GM21737 (cell line): ENCODE measurements around the gene STC2.
"Not testable (repeated sequence)": the region's sequence is repeated elsewhere in the genome, so short reads cannot be mapped to it uniquely, and the experiment has no call there.

Experiments used
- ATAC-seq: cut with Tn5 transposase; IDR thresholded peaks from one replicate; pipeline ENCODE4 v1.9.1; 2021; ENCODE audit warnings: mild to moderate bottlenecking, moderate library complexity; ENCODE audit not compliant: unreplicated experiment

STC2 gene

DNA sequence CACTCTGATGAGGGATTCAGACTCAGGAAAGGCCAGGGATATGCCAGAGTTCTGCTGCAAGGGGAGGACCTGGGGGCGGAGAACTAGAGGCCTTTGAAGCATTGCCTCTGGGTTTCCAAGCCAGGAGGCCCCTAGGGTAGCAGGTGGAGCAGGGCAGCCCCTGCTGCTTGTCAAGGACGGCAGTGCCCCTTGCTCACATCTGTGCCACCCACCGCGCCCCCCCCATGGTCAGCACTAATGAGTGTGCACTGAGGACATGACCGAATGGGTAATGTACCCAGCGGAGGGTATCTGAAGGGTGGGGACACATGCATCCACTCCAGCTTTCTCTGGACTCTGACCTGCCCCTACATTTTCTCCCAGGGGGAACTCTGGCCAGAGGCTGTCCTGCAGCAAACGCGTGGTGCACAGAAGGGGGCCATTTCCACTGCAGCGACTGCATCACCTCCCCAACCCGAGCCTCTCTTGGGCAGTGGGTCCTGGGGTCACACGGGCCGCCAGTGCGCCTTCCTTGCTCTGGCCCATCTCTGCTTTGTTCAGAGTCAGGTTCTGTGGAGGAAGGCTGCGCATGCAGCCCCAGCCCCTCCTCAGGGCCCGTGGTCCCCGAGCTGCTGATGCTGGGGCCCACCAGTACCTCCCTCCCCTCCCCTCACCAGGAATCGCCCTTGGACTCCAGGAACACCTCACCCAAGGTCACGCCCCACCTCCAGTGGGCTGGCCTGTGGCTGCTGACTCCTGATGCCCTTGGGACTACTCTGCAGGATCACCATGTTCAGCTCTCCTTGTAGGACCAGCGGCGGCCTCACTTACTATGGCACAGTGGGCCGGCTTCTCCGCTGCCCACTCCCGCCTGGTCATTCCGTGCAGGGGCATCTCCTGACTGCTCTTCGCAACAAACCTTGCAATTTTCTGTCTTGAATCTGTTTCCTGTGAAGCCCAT lies 31.2 kb downstream of the STC2 start:
- no peak for ATAC-seq

DNA sequence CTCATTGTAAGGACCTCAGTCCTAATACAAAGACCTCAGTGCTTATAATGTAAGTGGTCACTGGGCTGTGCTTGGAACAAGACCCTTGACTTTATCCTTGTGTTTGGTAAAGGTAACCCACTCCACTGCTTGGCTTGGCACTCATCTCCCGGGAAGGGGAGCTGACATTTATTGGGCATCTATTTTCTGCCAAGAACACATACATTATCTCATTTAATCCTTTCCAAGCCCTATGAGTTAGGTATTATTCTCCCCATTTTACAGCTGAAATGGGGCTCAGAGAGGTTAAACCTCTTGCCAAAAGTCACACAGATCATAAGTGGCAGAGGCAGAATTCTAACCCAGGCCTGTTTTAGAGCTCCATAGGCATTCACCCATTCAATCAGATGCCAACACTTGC lies 32.4 kb downstream of the STC2 start:
- ATAC-seq = no peak

DNA sequence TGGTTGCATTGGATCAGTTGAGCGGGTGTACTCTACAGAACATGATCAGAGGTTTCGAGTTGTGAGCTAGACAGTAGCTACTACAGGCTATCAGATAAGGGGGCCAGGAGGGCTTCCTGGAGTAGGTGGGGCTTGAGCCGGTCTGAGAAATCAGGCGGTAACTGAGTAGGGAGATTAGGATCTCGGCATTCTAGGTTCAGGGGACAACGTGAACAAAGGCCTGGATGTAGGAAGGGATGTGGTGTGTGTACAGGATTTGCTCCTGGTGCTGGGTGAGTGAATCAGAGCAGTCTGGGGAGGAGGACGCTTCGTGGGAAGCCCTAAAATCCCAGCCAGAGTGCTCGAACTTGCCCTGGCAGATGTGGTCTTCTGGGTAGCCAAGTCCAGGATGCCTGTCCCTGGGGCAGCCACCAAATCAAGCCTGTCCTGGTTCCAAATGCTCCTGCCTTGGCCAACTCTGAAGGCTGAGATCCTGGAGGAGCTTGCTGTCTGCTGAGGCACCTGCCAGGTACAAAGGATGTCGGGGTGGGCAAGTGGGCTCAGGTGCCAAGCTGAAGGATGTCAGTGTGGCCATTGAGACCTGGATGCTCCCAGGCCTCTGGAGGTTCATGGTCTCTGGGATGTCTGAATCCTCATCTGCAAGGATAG lies 33.4 kb downstream of the STC2 start:
- no peak for ATAC-seq

DNA sequence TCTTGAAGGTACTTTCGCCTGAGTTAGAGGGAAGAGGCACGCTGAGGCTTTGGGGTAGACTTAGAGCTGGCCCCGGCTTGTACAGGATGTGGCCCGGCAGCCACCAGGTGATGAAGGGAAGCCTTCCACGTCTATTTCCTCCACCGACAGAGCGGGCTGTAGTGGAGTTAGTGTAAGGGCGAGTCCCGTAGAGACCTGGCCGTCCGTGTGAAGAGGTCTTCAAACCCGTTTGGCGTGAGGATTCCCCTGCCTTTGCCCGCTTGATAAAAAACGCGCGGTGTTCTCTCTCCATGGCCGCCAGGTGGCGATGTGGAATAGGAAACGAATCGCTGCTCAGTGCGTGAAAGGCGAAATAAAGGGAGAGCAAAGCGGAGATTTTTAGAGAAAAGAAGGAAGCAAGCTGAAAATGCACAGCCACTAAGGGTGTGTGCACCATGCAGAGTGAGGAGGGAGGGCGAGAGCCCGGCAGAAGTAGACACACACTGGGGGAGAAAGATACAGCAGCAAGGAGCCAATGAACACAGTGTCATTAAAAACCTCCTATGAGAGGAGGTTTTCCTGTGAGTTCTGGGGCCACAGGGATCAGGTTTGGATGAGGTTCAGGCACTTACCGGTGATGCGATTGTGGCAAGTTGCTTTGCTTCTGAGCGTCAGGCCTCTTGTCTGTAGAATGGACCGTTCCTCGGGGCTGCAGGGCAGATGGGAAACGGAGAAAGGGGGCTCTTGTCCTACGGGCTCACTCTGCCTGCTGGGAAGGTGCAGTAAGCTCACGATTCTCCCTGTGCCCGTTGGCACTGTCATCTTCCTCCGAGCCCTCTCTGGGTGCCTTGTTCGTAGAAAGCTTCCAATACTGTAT lies 34.2 kb downstream of the STC2 start:
- peak; percentile 87 for ATAC-seq

DNA sequence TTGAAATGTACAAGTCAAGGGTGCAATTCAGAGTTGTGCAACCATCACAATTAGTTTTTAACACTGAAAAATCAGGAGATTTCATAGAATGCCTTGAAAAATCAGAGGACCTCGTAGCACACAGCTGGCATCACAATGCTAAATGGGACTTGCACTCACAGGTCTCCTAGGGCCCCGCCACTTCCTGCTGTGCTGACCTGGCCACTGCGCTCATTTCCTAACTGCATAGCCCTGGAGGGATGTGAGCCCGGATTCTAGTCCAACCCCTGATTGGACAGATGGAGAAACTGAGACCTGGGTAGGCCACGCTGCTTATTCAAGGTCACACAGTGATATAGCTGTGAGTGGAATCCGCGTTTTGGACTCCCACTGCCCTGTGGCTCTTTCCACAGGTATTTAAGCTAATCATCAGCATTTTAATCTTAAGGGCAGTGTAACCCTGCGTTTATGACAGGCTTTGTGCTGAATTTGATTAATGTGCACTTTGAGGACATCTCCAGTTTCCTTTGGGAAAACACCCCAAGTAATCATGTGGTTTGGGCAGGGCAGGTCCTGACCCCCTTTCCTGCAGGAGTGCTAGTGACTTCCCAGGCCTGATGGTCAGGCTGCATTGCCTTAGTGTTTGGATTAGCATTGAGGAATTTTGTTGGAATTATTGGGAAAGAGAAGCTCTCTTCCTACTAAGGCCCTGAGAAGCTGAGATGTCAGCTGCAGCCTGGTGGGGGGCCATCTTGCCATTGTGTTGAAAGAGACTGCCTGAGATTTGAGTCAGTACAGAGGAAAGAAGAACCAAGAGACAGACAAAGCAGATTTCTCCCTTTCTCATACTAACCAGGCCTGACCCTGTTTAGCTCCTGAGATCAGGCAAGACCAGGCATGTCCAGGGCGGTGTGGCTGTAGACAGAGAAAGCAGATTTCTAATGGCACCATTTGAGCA lies 36.2 kb downstream of the STC2 start:
- no peak for ATAC-seq

DNA sequence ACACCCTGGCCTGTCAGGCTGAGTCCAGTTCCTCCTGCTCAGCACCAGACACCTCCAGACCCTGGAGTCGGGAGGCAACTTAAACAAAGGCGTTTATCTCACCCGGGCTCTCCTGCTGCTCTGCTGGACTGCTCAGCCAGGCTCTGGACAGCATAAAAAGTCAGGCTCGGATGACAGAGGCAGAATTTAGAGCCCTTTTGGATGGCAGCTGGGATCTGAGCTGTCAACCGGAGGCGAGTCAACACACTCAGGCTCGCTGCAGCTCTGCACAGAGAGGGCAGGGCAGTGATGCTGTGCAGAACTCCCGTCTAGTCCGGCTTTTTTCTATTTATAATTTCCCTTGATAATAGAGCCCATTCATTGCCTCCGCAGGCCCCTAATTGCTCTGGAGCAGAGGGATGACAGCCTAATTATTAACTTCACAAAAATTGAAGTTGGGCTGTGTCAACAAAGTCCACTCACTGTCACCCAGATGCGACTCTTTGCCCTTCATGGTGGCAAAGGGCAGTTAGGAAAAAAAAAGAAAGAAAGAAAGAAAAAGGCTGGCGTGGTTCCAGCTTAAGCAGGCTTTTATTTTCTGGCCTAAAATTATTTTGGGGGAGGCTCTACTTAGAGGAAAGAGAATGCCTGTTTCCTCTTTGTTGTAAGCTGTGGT lies 37.6 kb downstream of the STC2 start:
- ATAC-seq = no peak

- no peak for ATAC-seq
Observed at GRCh38 chr5:173289372-173289771, 38.8 kb downstream of the STC2 start.

GRCh38 chr5:173288632-173289031 lies 39.6 kb downstream of the STC2 start:
- no peak for ATAC-seq

DNA sequence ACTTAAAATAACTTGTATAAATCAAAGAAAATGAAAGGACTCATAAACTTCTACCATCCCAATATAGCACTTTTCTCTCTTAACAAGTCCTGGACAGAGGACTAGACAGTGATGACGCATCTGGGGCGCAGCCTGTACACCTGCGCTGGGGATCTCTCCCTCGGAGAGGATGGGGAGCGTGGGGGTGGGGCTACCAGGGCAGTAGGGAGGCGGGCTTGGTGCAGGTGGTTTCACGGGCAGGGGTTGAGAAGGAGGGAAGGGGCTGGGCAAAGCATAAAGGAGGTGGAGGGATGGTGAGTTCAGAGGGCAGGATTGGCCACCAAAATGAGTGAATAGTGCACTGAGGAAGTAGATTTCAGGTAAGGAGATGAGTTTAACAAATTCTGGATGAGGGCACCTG lies 41.1 kb downstream of the STC2 start:
- no peak for ATAC-seq

DNA sequence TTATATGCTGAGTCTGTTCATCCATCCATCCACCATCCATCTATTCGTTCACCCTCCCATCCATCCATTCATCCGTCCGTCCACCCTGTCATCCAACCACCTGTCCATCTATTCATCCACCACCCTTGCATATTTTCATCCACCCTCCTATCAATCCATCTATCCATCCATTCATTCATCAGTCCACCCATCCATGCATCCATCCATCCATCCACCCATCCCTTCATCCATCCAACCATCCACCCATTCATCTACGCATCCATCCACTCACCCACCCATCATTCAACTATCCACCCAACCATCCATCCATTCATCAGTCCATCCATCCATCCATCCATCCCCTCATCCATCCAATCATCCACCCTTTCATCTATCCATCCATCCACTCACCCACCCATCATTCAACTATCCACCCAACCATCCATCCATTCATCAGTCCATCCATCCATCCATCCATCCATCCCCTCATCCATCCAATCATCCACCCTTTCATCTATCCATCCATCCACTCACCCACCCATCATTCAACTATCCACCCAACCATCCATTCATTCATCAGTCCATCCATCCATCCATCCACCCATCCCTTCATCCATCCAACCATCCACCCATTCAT lies 43.8 kb downstream of the STC2 start:
- ATAC-seq = not testable (repeated sequence)

- ATAC-seq = peak; percentile 91
Observed at GRCh38 chr5:173283318-173284288, 44.6 kb downstream of the STC2 start.

GRCh38 chr5:173282916-173283315 lies 45.3 kb downstream of the STC2 start:
- no peak for ATAC-seq

GRCh38 chr5:173281910-173282309 lies 46.3 kb downstream of the STC2 start:
- ATAC-seq = no peak

- no peak for ATAC-seq
Observed at GRCh38 chr5:173279166-173279565, 49.0 kb downstream of the STC2 start.

DNA sequence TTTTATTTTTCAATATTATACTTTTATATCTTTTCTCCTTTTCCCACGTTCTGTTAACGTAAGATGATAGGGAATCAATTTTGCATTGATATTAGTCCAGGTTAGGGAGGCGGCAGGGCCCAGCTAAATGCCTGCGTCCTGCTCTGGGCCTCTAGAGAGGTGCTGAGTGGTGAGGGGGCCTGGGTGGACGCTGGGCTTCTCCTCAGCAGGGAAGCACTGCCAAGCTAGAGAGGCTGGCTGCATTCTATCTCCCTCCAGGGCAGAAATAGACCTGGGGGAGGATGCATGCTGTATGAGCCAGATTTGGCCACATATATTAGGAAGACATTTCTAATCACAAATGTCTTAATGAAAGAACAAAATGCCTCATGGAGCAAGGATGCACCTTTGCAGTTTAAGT lies 49.6 kb downstream of the STC2 start:
- ATAC-seq = no peak

- ATAC-seq = no peak
Observed at GRCh38 chr5:173278172-173278571, 50.0 kb downstream of the STC2 start.

DNA sequence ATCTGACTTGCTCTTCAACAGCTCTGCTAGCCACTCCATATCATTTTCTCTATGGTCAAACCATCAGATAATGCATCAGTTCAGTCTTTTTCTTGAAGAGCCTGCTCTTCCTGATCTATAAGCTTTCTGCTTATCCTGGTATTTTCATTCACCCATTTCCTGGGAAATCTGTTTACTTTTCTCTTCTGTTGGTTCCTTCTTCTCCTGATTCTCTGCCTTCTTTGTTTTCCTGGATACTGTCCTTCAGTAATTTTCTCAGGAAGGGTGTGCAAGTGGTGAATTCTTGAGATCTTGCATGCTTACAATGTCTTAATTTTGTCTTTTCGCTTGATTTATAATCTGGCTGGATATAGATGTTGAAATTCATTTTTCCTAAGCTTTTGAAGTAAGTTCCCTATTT lies 53.4 kb downstream of the STC2 start:
- no peak for ATAC-seq

DNA sequence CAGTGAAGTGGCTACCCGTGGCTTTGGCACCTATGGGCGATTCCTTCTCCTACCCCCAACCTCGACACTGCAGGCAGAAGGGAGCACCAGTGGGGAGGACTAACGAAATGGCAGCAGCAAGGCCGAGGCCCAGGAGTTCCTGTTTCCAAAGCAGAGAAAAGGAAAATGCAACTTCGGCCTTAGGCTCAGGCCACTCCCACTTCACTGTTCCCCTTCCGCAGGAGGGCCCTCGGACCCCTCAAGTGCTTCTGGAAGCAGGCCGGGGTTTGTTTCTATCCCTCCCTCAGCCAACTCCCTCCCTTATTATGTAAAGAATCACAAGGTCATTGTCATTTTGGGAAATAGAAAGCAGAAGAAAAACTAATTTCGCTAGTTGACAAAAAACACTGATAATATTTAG lies 56.8 kb downstream of the STC2 start:
- ATAC-seq = no peak
